Adipose tissue (tissue), 3 donors: Measurements from ENCODE around the gene ULK4. TPM values are rescaled to one million over a fixed set of nuclear protein-coding genes. Genes with fewer than 3 reads are reported as not detected.
"Not testable (repeated sequence)": the region's sequence is repeated elsewhere in the genome, so short reads cannot be mapped to it uniquely, and the experiment has no call there.

Experiments
- H3K27ac ChIP-seq: one replicate; pipeline ENCODE4 v1.5.1; 2013; ENCODE audit warnings: low read depth, low read length
- WGBS, 3 donors: extraction: QIAGEN DNeasy Blood & Tissue Kit; methylation state at CpG; one replicate each; pipeline ENCODE4 v1.1.7; 2013; 5-methylcytosine and 5-hydroxymethylcytosine counted together
- polyA plus RNA-seq, 3 donors: library from polyadenylated mRNA; stranded (reverse); fragments of 200-250 nt; gene quantifications; one replicate each; pipeline ENCODE4 v1.2.3, GENCODE V29; 2013
- donor health status: healthy with polysubstance abuse.
- donor health status: Bipolar disorder and iron deficiency.
- donor health status: healthy.

ULK4 gene
- polyA plus RNA-seq, 3 donors = 0.45 to 1.9 (median 1.8) TPM

DNA sequence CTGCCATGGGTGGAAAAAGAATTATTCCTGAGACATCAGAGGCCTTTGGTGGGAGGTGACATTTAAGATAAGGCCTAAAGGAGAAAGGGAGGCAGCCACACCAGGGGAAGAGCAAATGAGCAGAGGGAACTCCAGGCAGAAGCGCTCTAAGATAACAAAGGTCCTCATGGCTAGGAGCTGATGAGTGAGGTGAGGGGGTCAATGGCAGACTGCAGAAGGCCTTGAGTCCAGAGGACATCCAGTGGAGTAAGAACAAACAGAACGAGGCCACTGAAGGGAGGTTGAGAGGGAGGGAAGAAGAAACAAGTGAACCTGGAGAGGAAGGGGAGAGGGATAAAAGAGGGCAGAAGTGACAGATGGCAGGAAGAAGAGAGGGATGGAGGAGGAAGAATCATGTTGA is 665.3 kb downstream of the ULK4 start:
- WGBS, 3 donors = 77 to 98% (median 94%) methylated on average over 2 of the region's 2 CpGs
- H3K27ac ChIP-seq = no peak overlapping the region

DNA sequence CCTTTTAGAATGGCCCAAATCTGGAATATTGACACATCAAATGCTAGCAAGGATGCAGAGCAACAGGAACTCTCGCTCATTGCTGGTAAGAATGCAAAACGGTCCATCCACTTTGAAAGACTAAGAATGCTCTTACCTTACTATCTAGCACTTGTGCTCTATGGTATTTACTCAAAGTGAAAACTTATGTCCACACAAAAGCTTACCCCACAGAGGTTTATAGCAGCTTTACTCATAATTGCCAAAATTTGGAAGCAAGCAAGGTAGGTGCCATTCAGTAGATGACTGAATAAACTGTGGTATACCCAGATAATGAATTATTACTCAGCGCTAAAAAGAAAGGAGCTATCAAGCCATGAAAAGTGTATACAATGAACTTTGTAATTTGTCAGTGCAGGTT is 666.2 kb downstream of the ULK4 start:
- no peak overlapping the region for H3K27ac ChIP-seq
- WGBS, 3 donors = 54 to 92% (median 76%) methylated on average over 3 of the region's 3 CpGs

DNA sequence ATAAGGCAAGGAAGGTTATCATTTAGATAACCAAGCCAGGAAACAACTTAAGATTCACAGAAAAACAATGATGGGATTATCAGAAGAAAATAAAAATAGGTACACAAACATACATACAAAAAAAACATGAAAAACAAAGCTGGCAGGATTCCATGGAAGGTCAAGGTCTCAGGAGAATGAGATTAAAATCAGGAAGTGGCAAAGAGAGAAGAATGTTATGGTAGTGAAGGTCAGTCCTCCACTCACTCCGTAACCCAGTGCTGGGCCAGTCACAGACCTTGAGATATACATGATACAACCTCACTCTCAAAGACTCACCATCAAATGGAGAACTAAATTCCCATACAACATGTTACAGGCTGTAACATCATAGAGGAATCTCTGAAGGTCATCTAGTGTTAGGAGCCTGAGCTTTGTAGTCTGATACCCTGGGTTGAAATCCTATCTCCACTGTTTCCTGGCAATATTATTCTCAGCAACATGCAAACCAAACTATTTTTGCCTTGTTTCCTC is 668.7 kb downstream of the ULK4 start:
- 78 to 90% (median 86%) methylated on average over 1 of the region's 1 CpG for WGBS, 3 donors

DNA sequence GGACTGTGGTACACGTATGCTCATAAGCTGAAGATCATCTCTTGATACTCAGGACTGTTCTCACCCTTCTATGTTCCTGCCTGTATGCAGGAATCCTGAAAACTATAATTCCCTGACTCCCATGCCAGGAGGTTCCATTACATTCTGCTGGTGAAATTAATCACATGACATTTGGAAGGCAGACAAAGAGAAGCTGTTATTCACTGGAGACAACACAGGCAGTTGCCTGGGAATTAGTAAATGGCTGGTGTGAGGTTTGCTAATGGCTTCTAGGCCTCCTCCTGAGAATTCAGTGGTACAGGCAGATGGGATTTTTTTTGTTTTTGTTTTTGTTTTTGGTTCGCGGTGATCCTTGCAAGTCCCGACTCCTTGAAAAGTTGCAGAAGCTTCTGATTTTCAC is 671.2 kb downstream of the ULK4 start:
- WGBS, 3 donors = 88 to 94% (median 93%) methylated on average over 4 of the region's 4 CpGs
- H3K27ac ChIP-seq = no peak overlapping the region

More for the DNA sequence above, 668.7 kb downstream of the ULK4 start:
- H3K27ac ChIP-seq = no peak overlapping the region

DNA sequence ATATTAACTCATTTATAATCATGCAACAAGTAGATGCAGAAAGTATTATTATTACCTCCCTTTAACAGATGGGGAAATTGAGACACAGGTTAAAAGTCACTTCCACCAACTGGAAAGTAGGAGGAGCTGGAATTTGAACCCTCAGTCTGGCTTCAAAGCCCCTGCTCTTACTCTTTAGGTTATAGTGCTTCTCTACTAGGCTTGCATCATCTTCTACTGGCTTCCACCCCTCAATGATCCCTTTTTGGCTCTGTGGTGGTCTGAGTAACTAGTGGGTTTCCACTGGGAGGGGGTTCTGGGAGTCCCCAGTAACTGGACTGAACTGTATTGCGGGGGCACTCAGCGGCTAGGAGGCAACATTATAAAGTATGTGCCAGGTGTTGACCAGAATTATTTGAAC is 671.6 kb downstream of the ULK4 start:
- 94 to 98% (median 97%) methylated on average over 2 of the region's 2 CpGs for WGBS, 3 donors
- H3K27ac ChIP-seq = no peak overlapping the region

DNA sequence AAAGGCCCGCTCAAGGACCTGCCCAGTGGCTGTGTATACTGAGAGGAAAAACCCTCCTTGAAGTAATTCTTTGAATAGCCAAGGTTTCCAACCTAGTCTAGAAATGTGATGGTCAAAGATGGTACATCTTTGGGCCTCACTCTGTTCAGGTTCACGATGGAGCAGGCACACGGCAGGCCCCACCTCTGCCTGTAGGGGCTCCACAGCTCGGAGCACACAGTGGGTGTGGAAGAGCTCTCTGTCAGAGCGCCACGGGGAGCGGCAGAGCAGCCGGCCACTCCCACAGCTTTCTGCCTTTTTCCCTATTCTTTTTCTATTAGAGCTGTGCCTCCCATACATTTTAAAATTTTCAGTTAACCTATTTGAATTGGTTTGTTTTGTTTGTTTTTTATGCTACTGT is 673.1 kb downstream of the ULK4 start:
- no peak overlapping the region for H3K27ac ChIP-seq
- WGBS, 3 donors = 90 to 92% (median 91%) methylated on average over 8 of the region's 8 CpGs

DNA sequence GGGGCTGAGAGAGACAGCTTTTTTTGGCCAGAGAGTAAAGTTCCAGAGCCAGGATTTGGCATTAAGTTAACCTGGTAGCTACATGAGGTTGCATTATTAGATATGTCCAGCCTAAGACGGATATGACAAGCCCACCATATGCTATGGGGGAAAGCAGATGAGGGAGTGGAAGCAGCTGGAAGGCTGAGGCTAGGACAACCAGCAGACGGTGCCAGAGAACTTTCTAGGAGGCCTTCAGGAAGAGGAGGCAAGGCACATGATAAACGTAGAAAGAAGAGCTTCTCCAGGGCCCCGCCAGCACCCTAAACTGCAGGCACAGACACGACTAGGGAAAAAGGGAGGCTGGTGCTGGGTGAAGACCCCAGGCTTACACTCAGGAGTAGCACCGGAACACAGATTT is 675.6 kb downstream of the ULK4 start:
- WGBS, 3 donors = 80 to 84% (median 84%) methylated on average over 6 of the region's 6 CpGs
- H3K27ac ChIP-seq = no peak overlapping the region

DNA sequence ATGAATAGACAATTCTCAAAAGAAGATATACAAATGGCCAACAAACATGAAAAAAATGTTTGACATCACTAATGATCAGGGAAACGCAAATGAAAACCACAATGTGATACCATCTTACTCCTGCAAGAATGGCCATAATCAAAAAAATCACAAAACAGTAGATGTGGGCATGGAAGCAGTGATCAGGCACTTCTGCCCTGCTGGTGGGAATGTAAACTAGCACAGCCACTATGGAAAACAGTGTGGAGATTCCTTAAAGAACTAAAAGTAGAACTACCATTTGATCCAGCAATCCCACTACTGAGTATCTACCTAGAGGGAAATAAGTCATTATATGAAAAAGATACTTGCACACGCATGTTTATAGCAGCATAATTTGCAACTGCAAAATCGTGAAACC is 677.0 kb downstream of the ULK4 start:
- not testable (repeated sequence) for H3K27ac ChIP-seq
- 87 to 90% (median 88%) methylated on average over 3 of the region's 3 CpGs for WGBS, 3 donors

DNA sequence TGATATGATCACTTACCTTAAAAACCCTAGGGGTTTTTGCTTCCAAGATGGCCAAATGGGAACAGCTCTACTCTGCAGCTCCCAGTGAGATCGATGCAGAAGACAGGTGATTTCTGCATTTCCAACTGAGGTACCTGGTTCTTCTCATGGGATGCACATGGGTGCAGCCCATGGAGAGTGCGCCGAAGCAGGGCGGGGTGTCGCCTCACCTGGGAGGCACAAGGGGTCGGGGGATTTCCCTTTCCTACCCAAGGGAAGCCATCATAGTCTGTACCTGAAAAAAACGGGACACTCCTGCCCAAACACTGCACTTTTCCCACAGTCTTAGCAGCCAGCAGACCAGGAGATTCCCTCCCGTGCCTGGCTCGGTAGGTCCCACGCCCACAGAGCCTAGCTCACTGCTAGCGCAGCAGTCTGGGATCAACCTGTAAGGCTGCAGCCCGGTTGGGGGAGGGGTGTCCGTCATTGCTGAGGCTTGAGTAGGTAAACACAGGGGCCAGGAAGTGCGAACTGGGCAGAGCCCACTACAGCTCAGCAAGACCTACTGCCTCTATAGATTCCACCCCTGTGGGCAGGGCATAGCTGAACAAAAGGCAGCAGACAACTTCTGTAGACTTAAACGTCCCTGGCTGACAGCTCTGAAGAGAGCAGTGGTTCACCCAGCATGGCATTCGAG is 684.0 kb downstream of the ULK4 start:
- no peak overlapping the region for H3K27ac ChIP-seq
- 53 to 74% (median 74%) methylated on average over 16 of the region's 16 CpGs for WGBS, 3 donors

DNA sequence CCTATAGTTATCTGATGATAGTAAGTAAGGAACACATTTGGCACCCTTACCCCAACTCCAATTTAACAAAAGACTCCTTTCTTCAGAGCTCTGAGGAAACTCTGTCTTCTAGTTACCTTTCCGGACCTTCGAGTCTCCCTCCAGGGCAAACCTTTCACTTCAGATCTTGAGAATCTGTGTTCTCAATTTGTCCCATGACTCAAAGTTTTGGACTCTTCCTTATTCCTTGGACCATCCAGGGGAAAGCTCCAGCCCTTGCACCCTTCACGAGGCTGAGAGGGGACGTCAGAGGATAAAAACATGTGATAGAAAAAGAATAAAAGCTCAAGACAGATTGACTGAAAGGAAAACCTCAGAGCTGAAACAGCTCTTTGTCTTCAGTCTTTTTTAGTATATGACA is 685.7 kb downstream of the ULK4 start:
- WGBS, 3 donors = 79 to 88% (median 81%) methylated on average over 4 of the region's 4 CpGs
- H3K27ac ChIP-seq = no peak overlapping the region

DNA sequence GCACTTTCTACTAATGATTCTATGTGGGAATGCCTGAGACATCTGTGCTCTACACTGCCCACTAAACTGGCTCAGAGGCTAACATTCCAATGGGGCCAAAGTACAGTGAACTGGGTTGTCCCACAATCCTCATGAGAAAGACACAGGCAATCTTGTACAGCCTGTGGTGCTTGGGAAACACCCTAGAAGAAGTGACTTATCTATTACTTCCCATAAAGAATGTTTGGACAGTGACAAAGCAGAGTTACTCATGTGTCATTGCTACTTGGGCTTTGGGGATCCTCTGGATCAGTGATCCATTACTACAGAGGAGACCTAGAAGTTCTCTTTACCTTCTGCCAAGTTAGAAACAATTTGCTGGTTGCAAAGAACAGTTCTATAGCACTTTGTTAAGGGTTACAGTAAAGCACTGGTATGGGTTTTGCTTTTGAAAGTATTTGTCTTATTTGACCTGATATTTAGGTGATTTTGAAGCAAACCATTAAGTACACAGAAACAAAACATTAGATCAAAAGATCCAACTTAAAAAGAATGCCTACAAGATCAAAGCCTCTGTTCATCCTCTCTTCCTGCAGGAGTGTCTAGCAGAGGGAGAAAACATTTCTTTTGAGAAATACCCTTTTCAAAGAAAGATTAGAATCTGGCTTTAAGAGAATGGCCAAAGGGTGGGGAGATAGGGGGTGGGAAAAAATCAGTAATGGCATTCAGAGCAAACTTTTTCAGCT is 686.8 kb downstream of the ULK4 start:
- no peak overlapping the region for H3K27ac ChIP-seq

DNA sequence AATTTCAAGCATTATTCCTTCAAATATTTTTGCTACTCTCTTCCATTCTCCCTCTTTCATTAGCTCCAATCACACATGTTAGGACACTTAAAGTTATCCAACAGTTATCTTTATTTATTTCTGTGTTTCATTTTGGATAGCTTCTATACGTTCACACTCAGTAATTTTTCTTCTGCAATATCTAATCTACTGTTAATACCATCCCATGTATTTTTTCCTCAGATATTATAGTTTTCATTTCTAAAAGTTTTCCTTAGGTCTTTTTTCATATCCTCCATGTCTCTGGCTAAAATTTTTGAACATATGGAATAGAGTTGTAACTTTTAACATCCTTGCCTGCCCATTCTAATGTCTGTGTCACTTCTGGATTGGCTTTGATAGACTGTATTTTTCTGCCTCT is 689.2 kb downstream of the ULK4 start:
- 88 to 94% (median 92%) methylated on average over 1 of the region's 1 CpG for WGBS, 3 donors
- H3K27ac ChIP-seq = no peak overlapping the region

DNA sequence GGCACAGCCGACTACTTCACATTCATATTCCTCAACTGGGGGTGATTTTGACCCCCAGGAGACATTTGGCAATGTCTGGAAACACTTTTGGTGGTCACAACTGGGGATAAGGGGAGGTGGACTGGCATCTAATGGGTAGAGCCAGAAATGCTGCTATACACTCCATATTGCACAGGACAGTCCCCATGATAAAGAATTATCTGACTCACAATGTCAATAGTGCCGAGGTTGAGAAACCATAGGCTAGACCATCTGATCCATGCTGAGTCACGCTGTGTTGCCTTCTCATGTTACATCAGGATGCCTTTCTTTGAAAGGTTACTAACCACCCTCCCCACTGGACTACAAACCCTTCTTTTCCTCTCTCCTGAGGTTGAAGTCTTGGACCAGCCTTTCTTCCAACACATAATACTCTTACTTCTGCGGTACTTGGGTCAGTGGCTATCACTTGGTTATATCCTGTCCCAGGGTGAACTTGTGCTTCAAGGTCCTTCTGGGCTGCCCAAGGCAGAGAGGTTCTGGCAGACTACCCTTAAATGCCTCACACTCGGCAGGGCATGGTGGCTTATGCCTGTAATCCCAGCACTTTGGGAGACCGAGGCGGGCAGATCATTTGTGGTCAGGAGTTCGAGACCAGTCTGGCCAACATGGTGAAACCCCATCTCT is 693.8 kb downstream of the ULK4 start:
- H3K27ac ChIP-seq = no peak overlapping the region
- 91 to 97% (median 94%) methylated on average over 8 of the region's 8 CpGs for WGBS, 3 donors

DNA sequence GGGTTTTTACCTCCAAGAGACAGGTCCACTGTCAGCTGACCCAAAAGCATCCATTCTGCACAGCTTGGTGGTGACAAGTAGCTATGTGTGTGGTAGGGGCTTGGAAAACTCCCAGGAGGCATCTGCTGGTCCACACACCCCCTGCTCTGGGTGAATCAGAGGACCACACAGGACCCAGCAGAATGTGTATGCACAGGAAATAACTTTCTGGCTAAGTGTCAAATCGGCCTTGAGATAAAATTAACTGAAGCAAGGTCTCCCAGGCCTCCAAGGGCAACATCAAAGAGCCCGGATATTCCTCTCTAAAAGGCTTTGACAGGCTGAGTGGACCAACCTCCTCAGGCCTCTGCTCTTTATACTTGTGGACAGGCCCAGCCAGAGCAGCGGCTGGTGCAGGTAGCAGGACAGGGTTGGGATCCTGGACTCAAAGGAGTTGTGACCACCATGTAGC is 696.1 kb downstream of the ULK4 start:
- H3K27ac ChIP-seq = no peak overlapping the region
- WGBS, 3 donors = 26 to 54% (median 50%) methylated on average over 3 of the region's 3 CpGs

DNA sequence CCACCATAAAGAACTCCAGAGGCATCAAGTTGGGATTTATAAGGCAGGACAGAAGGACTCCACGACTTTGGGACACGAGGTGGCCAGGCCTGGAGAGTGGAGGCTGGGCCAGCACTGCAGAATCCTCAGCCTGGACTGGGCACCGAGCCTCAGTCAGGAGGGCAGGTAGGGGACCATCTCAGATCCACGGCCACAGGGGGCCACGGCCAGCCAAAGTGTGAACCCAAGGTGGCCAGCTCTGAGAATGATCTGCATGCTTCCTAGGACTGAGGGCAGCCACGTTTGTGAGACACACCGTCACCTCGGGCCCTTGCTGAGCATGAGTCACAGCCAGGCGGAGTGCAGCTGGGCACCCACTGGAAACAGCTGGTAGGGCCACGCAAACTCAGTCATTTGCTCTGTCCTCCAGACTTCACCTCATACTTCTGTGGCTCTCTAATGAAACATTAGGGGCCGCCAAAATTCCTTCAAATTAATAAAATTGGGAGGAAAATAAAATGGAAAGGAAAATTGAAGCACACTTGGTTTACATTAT is 696.8 kb downstream of the ULK4 start:
- 89 to 94% (median 93%) methylated on average over 11 of the region's 11 CpGs for WGBS, 3 donors
- no peak overlapping the region for H3K27ac ChIP-seq

DNA sequence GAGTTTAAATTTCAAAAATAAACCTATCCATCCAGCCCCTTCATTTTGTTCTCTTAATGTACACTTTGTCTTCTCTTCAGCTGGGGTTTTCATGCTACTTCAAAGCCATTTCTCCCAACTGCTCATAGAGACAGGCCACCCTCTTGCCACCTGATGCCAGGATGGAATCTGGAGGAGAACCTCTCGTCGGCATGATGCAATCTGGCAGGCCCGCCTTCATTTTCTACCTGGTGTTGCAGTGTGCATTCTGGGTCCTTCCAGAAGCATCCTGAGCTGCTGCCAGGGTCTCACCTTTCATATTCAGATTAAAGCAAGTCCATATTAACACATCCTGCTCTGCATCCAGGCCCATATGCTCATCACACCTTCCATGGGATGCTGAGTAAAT is 701.8 kb downstream of the ULK4 start:
- no peak overlapping the region for H3K27ac ChIP-seq
- 89 to 92% (median 91%) methylated on average over 3 of the region's 3 CpGs for WGBS, 3 donors

DNA sequence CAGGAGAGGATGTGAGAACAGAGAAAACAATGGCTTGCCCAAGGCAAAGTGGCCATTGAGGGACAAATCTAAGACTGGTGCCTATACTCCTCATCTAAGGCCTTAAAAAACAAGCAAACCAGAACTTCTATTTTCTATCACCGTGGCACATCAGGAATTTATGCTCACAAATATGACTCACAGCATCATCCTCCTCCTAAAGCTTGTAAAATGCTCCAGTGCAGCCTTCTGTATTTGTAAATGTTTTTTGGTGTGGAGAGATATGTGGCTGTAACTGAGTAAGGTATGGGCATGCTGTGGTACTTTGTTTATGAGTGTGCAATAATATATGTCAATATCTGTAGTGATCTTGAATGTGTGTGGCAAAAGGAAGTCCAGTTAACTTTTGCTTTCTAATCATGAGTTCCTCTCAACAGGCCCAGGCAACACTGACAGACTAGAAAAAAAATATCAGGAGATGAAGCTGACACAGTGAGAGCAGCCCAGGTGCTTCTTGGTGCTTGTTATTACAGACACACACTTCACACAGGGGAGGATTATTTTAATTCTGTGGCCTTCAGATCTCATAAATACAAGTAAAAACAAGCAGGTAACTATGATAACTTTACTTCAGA is 702.3 kb downstream of the ULK4 start:
- H3K27ac ChIP-seq = no peak overlapping the region
- 78 to 92% (median 85%) methylated on average over 1 of the region's 1 CpG for WGBS, 3 donors

DNA sequence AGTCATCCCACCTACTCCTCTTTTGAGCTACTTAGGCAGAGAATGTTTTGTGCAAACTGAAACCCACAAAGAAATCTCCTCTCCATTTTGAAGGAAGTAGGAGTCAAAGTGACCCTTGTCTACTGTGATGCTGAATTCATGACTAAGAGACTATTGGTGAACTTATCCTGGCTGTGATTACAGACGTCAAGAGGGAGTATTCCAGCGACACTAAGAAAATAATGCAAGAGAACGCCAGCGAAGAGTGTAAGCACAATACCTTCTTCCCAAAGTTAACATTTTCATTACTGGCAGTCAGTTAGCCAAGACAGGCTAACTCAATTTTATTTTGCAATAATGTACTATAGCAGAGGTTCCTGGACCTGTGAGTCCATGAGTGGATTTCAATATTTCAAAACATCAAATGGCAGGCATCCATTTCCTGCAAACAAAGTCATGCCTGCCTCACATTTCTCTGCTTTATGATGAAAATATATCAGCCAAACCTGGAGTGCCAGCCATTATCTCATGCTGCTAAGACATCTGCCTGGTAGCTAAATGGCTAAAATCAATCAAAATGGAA is 703.6 kb downstream of the ULK4 start:
- H3K27ac ChIP-seq = no peak overlapping the region
- 81 to 91% (median 89%) methylated on average over 4 of the region's 4 CpGs for WGBS, 3 donors
